Activated naive CD4-positive, alpha-beta T cell treated with anti-CD3 and anti-CD28 coated beads, Interleukin-2, amount 10 ng/mL, durations not matched to agents 7 days and 5 days (primary cell): ENCODE measurements around the gene MPP7.

Experiments used
- CTCF ChIA-PET: fragments of 350-600 bp; sonication (Branson Sonifier 250); formaldehyde crosslinking; loops from one replicate; lab custom pipeline; 2021; ENCODE audit warnings: antibody characterized with exemption; lab: Charles Lee
- DNase-seq: peaks from one replicate; pipeline ENCODE4 v3.0.0-alpha.2; 2020
- H3K27ac Mint-ChIP-seq: one replicate; pipeline ENCODE4 v1.8.0; 2021; ENCODE audit warnings: mild to moderate bottlenecking, moderate library complexity, mixed read lengths
- H3K27me3 Mint-ChIP-seq: one replicate; pipeline ENCODE4 v1.8.0; 2021; ENCODE audit warnings: mild to moderate bottlenecking, mixed read lengths
- H3K36me3 Mint-ChIP-seq: one replicate; pipeline ENCODE4 v1.8.0; 2021; ENCODE audit warnings: mixed read lengths
- H3K4me1 Mint-ChIP-seq: one replicate; pipeline ENCODE4 v1.8.0; 2021; ENCODE audit warnings: mixed read lengths
- H3K4me3 Mint-ChIP-seq: one replicate; pipeline ENCODE4 v1.8.0; 2021; ENCODE audit warnings: mild to moderate bottlenecking, moderate library complexity, mixed read lengths
- H3K9me3 Mint-ChIP-seq: one replicate; pipeline ENCODE4 v1.8.0; 2021; ENCODE audit warnings: mixed read lengths

Gene MPP7

GRCh38 chr10:28296023-28296422 is 6.8 kb downstream of the MPP7 start:
- H3K27ac Mint-ChIP-seq, result no peak overlapping the region
- H3K4me1 Mint-ChIP-seq, result peaks cover 54% of the 10 kb centered on the region
- H3K9me3 Mint-ChIP-seq, result no peaks in the 10 kb centered on the region
- no peaks in the 10 kb centered on the region for H3K27me3 Mint-ChIP-seq
- CTCF ChIA-PET, result interaction anchor here (0.8 to 11.3 kb wide), 3 partner anchors 29 to 85 kb away, joined by 3 to 136 read pairs (median 3); no protein-coding TSS in a partner anchor
- H3K4me3 Mint-ChIP-seq, result no peak overlapping the region
- peaks cover under 1% of the 10 kb centered on the region for H3K36me3 Mint-ChIP-seq
- DNase-seq, result no peak

- Mint-ChIP-seq H3K4me3 (no peak overlapping the region), H3K9me3 (no peaks in the 10 kb centered on the region), H3K27ac (no peak overlapping the region), H3K27me3 (no peaks in the 10 kb centered on the region), H3K4me1 (peaks cover 49% of the 10 kb centered on the region), H3K36me3 (peaks cover 2% of the 10 kb centered on the region)
- DNase-seq, result no peak
- CTCF ChIA-PET, result interaction anchor here (0.8 to 11.3 kb wide), 2 partner anchors 73 to 86 kb away, joined by 3 to 136 read pairs; no protein-coding TSS in a partner anchor
These were observed 7.5 kb downstream of the MPP7 start for GRCh38 chr10:28295336-28295735.

GRCh38 chr10:28294809-28295208 is 8.1 kb downstream of the MPP7 start:
- H3K36me3 Mint-ChIP-seq, result peaks cover 2% of the 10 kb centered on the region
- no peaks in the 10 kb centered on the region for H3K27me3 Mint-ChIP-seq
- no peak overlapping the region for H3K4me3 Mint-ChIP-seq
- CTCF ChIA-PET, result interaction anchor here (11.3 kb wide), 1 partner anchor 86 kb away, joined by 136 read pairs; no protein-coding TSS in a partner anchor
- no peak for DNase-seq
- peaks cover 44% of the 10 kb centered on the region for H3K4me1 Mint-ChIP-seq
- H3K9me3 Mint-ChIP-seq, result no peaks in the 10 kb centered on the region
- H3K27ac Mint-ChIP-seq, result no peak overlapping the region

GRCh38 chr10:28294169-28294532 is 8.7 kb downstream of the MPP7 start:
- Mint-ChIP-seq H3K4me1 (peaks cover 40% of the 10 kb centered on the region), H3K27ac (no peak overlapping the region), H3K36me3 (peaks cover 2% of the 10 kb centered on the region), H3K9me3 (no peaks in the 10 kb centered on the region), H3K4me3 (no peak overlapping the region), H3K27me3 (no peaks in the 10 kb centered on the region)
- DNase-seq, result no peak
- CTCF ChIA-PET, result no interaction called here

GRCh38 chr10:28293236-28294168 is 9.4 kb downstream of the MPP7 start:
- Mint-ChIP-seq H3K27ac (no peak overlapping the region), H3K4me1 (peaks cover 35% of the 10 kb centered on the region), H3K27me3 (no peaks in the 10 kb centered on the region), H3K9me3 (no peaks in the 10 kb centered on the region), H3K4me3 (no peak overlapping the region), H3K36me3 (peaks cover 2% of the 10 kb centered on the region)
- DNase-seq, result no peak
- CTCF ChIA-PET, result interaction anchor here (1.4 kb wide), 1 partner anchor 88 kb away, joined by 7 read pairs; no protein-coding TSS in a partner anchor

GRCh38 chr10:28291881-28292297 is 11.0 kb downstream of the MPP7 start:
- Mint-ChIP-seq H3K9me3 (no peaks in the 10 kb centered on the region), H3K4me3 (no peak overlapping the region), H3K27me3 (no peaks in the 10 kb centered on the region), H3K36me3 (peaks cover 2% of the 10 kb centered on the region), H3K4me1 (peaks cover 27% of the 10 kb centered on the region), H3K27ac (no peak overlapping the region)
- CTCF ChIA-PET, result interaction anchor here (0.6 kb wide), 2 partner anchors 89 to 128 kb away, joined by 3 to 4 read pairs; no protein-coding TSS in a partner anchor
- DNase-seq, result no peak

GRCh38 chr10:28285816-28286215 is 17.0 kb downstream of the MPP7 start:
- Mint-ChIP-seq H3K4me3 (no peak overlapping the region), H3K27me3 (no peaks in the 10 kb centered on the region), H3K36me3 (no peaks in the 10 kb centered on the region), H3K4me1 (peaks cover 8% of the 10 kb centered on the region), H3K27ac (no peak overlapping the region), H3K9me3 (no peaks in the 10 kb centered on the region)
- DNase-seq, result no peak
- CTCF ChIA-PET, result no interaction called here

- Mint-ChIP-seq H3K9me3 (no peaks in the 10 kb centered on the region), H3K4me1 (peaks cover 8% of the 10 kb centered on the region), H3K4me3 (no peak overlapping the region), H3K27me3 (no peaks in the 10 kb centered on the region), H3K27ac (no peak overlapping the region), H3K36me3 (no peaks in the 10 kb centered on the region)
- CTCF ChIA-PET, result interaction anchor here (0.6 kb wide), 2 partner anchors 12 to 96 kb away, joined by 3 read pairs; no protein-coding TSS in a partner anchor
- no peak for DNase-seq
These were observed 18.7 kb downstream of the MPP7 start for GRCh38 chr10:28284126-28284525.

GRCh38 chr10:28283251-28283650 is 19.6 kb downstream of the MPP7 start:
- Mint-ChIP-seq H3K9me3 (no peaks in the 10 kb centered on the region), H3K27me3 (no peaks in the 10 kb centered on the region), H3K27ac (no peak overlapping the region), H3K4me3 (no peak overlapping the region), H3K36me3 (no peaks in the 10 kb centered on the region), H3K4me1 (peaks cover 8% of the 10 kb centered on the region)
- CTCF ChIA-PET, result interaction anchor here (0.6 kb wide), 1 partner anchor 1264 kb away, joined by 3 read pairs; no protein-coding TSS in a partner anchor
- no peak for DNase-seq

- Mint-ChIP-seq H3K27me3 (no peaks in the 10 kb centered on the region), H3K36me3 (no peaks in the 10 kb centered on the region), H3K27ac (no peak overlapping the region), H3K4me3 (no peak overlapping the region), H3K4me1 (peaks cover 8% of the 10 kb centered on the region), H3K9me3 (no peaks in the 10 kb centered on the region)
- DNase-seq, result no peak
- CTCF ChIA-PET, result no interaction called here
These were observed 20.5 kb downstream of the MPP7 start for GRCh38 chr10:28282336-28282735.

- Mint-ChIP-seq H3K27me3 (no peaks in the 10 kb centered on the region), H3K4me3 (no peak overlapping the region), H3K27ac (no peak overlapping the region), H3K4me1 (peaks cover 8% of the 10 kb centered on the region), H3K9me3 (no peaks in the 10 kb centered on the region), H3K36me3 (no peaks in the 10 kb centered on the region)
- DNase-seq, result no peak
- CTCF ChIA-PET, result no interaction called here
These were observed 21.0 kb downstream of the MPP7 start for GRCh38 chr10:28281726-28282315.

- Mint-ChIP-seq H3K36me3 (no peaks in the 10 kb centered on the region), H3K4me1 (peaks cover 8% of the 10 kb centered on the region)
- CTCF ChIA-PET, result no interaction called here
These were observed 22.2 kb downstream of the MPP7 start for GRCh38 chr10:28280652-28281051.

GRCh38 chr10:28279878-28280277 is 23.0 kb downstream of the MPP7 start:
- Mint-ChIP-seq H3K27ac (no peak overlapping the region), H3K9me3 (no peaks in the 10 kb centered on the region), H3K36me3 (no peaks in the 10 kb centered on the region), H3K27me3 (no peaks in the 10 kb centered on the region), H3K4me1 (peaks cover 9% of the 10 kb centered on the region), H3K4me3 (no peak overlapping the region)
- DNase-seq, result no peak
- CTCF ChIA-PET, result no interaction called here

More at GRCh38 chr10:28280652-28281051, 22.2 kb downstream of the MPP7 start:
- no peak for DNase-seq
- H3K27ac Mint-ChIP-seq, result no peak overlapping the region
- no peak overlapping the region for H3K4me3 Mint-ChIP-seq
- no peaks in the 10 kb centered on the region for H3K9me3 Mint-ChIP-seq
- H3K27me3 Mint-ChIP-seq, result no peaks in the 10 kb centered on the region

- DNase-seq, result no peak
- Mint-ChIP-seq H3K36me3 (no peaks in the 10 kb centered on the region), H3K4me3 (no peak overlapping the region), H3K27me3 (no peaks in the 10 kb centered on the region), H3K9me3 (no peaks in the 10 kb centered on the region), H3K4me1 (peaks cover 6% of the 10 kb centered on the region), H3K27ac (no peak overlapping the region)
- CTCF ChIA-PET, result no interaction called here
These were observed 24.0 kb downstream of the MPP7 start for GRCh38 chr10:28278842-28279241.
